ENCODE results near the gene DLG1.

GRCh38 chr3:197064771-197065170, 233.6 kb downstream of the DLG1 start:
- TF ChIP-seq CTCF (IDR thresholded peaks at IDR 0.05) (no peak), POLR2A (IDR thresholded peaks at IDR 0.05) (no peak)
